Adipose tissue (tissue), 3 donors: Measurements from ENCODE around the gene PRSS3. TPM values are rescaled to one million over a fixed set of nuclear protein-coding genes. Genes with fewer than 3 reads are reported as not detected.
"Not testable (repeated sequence)": the region's sequence is repeated elsewhere in the genome, so short reads cannot be mapped to it uniquely, and the experiment has no call there.

Experiments
- H3K27ac ChIP-seq: one replicate; pipeline ENCODE4 v1.5.1; 2013; ENCODE audit warnings: low read depth, low read length
- WGBS, 3 donors: extraction: QIAGEN DNeasy Blood & Tissue Kit; methylation state at CpG; one replicate each; pipeline ENCODE4 v1.1.7; 2013; 5-methylcytosine and 5-hydroxymethylcytosine counted together
- polyA plus RNA-seq, 3 donors: library from polyadenylated mRNA; stranded (reverse); fragments of 200-250 nt; gene quantifications; one replicate each; pipeline ENCODE4 v1.2.3, GENCODE V29; 2013
- donor health status: healthy with polysubstance abuse.
- donor health status: Bipolar disorder and iron deficiency.
- donor health status: healthy.

Gene PRSS3
- polyA plus RNA-seq, 3 donors = 0.67 to 171 (median 1.3) TPM

DNA sequence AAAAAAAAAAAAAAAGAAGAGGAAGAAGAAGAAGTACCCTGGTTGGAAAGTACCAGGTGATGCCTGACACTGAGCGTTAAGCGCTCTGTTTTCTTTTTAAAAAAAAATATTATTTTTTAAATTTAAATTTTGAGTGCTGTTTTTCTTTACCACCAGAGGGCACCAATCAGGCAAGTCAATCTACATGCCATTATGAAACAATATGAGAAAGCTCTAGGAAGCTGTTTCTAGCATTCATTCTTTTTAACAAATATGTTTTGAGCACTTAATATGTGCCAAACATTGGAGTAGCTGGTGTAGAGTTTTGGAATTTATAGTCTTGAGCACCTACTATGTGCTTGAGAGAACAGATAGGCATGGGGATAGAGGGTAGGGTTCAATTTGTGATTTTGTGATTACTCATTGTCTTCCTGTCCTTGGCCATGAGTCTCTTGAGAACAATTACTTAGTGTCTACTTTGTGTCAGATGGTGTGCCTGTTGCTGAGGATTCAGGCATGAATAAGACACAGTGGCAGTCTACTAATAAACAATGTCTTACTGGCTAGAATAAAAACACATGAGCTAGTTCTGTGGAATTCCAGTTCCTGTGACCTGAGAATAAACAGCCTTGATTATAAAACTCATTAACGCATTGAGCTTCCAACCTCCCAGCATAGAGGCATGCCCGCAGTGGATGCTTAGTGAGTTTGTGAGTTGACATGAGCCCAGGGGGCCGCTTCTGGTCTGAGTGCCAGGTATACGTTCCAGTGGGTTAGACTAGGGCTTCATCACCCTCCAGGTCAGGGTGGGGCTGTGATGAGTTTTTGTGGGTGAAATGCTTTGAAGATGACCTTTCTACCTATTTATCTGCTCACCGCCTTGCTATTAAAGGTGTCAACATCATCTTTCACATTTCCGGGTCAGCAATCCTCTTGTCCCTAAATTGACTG lies 18.6 kb downstream of the PRSS3 start:
- 58 to 63% (median 62%) methylated on average over 8 of the region's 8 CpGs for WGBS, 3 donors

DNA sequence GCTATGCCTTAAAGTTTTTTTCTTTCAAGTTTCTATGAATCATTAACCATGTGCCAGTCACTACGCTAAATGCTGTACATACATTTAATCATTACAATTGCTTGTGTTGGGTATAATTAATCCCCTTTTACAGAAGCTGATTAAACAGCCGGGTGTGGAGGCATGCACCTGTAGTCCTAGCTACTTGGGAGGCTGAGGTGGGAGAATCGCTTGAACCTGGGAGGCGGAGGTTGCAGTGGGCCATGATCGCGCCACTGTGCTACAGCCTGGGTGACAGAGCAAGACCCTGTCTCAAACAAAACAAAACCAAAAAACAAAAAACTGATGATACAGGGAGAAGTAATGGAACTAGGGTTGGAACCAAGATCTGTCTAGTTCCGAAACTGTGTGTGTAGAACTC lies 20.4 kb downstream of the PRSS3 start:
- WGBS, 3 donors = 92 to 96% (median 96%) methylated on average over 7 of the region's 7 CpGs
- peak overlapping the region; percentile 99 for H3K27ac ChIP-seq

More for the DNA sequence above, 18.6 kb downstream of the PRSS3 start:
- no peak overlapping the region for H3K27ac ChIP-seq

DNA sequence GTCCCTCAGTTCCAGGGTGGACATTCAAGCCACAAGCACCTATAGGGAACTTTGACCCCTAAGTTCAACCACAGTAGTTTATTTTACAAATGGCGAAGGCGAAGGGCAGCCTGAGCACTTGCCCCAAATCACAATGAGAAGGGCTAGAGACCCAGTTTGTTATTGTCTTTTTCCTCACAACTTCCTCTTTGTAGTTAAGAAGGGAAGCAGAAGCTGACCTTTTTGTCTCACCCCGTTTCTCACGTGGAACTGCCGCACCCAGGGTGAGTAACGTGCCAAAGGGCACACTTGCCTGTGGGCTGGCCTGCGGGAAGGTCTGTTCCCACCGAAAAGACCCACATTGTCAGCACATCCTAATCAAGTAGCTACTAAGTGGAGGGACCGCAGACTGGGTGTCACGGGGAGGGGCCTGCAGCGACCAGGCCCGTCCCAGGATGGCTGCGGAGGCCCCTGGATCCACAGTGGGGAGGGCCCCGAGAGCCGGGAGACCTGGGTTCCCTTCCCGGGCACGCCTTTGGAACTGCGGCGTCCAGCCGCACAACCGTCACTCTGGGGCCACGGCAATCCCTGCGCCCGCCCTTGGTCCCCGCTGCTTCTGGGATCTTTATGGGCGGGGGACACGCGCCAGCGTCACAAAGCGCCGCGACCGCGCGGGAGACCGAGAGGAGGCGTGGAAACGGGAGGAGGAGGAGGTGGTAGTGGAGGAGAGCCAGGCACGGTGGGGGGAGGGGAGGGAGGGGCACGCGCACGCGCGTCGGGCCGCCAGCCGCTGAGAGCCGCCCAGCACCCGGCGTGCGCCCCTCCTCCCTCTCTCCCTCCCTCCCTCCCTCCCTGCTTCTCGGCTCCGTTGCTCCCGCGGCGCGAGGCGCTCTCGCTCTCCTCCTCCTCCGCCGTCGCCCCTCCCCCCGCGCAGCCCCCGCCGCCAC lies 21.2 kb downstream of the PRSS3 start, which contains the start of gene UBE2R2:
Gene UBE2R2 (plus strand): TSS at position 834 of the 926 bp plus-strand sequence. CDS start 598 bp downstream, outside the sequence.
- 3% methylated on average over 44 to 61 of the region's 66 CpGs for WGBS, 3 donors
- peak within 1 kb of the TSS; percentile 99 for H3K27ac ChIP-seq

DNA sequence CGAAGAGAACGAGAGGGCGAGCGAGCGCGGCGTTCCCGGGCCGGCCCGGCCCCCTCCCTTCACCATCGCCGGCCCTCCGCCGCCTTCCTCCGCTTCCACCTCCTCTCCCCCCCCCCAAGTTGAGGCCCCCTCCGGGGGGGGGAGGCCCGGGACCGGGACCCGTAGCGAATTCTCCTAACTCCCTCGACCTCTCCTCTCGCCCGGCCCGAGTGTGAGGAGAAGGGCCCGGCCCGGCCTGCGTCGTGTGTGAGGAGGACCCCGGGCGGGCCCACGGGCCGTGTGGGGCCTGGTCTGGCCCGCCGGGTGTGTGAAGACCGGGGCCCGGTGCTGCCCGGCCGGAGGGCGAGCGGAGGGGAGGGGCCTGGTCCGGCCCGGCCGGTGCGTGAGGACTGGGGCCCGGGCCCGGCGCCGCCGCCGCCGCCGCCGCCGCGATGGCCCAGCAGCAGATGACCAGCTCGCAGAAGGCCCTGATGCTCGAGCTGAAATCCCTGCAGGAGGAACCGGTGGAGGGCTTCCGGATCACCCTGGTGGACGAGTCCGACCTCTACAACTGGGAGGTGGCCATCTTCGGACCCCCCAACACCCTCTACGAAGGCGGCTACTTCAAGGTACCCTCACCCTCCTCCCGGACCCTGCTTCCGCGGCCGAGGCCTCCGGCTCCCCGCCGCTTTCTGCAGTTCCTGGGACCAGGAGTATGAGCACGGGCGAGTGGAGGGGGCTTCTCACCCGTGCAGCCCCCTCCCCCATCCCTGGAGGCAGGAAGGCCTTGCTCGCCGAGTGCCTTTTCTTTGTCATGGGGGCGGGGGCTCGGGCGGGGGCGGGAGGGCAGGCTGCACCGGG lies 22.2 kb downstream of the PRSS3 start:
- 0 to 1% (median 0%) methylated on average over 47 to 75 of the region's 81 CpGs for WGBS, 3 donors
- peak overlapping the region; percentile 99 for H3K27ac ChIP-seq

DNA sequence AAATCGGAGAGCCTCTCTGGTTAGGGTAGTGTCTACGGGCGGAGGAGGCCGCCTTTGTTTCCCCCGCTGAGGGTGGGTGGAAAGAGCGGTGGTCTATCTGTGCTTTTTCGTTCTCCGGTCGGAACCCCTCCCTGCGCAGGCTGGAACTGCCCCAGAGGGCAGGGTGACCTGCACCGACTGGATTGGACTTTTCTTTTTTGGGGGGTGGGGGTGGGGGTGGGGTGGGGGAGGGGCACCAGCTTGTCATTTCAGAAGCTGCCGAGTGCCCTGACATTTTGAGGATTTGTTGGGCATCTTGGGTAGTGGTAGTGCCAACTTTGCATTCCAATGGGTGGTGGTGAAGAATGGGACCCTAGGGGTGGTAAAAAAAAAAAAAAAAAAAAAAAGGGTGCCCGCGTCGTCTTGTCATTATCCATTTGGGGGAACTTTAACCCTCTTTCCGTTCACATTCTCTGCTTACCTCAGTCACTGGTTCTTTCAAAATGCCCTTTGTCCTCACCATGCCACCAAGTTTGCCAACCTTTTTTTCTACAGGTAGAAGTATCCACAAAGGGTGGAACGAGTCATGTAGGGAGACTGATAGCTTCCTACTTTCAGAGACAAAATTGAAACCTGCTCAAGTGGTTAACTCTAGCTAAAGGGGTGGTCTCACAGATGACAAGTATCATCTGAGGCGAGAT lies 22.9 kb downstream of the PRSS3 start:
- H3K27ac ChIP-seq = peak overlapping the region; percentile 99
- WGBS, 3 donors = 1% methylated on average over 16 to 18 of the region's 18 CpGs

DNA sequence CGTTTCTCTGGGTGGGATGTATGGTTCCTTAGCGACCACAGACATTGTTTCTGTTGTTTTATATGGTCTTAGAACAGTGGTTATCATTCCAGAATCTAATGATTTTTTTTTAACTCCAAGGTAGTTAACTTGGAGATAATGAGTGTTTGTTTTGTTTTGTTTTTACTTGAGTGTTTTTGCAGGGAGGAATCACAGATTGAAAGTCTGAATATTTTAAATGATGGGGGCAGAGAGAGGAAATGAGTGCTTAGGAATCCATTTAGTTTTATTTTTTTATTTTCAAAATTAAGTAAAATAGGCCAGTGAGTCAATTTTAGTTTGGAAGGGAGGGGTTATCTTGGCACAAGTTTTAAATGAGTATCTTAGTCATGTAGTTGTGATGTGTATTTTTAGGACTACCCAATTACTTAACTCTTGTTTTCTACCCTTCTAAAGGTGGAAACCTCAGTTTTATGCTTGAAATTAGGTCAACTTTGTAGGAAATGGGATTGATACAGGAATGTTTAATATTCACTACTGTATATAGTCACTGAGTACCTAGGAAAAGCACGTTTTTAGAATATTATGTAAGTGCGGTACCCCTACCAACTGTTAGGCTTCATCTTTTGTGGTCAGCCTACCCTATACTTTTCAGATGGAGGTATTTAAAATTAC lies 23.6 kb downstream of the PRSS3 start:
- 9 to 25% (median 24%) methylated on average over 4 of the region's 4 CpGs for whole genome bisulfite sequencing, 3 donors
- H3K27ac ChIP-seq = no peak overlapping the region

DNA sequence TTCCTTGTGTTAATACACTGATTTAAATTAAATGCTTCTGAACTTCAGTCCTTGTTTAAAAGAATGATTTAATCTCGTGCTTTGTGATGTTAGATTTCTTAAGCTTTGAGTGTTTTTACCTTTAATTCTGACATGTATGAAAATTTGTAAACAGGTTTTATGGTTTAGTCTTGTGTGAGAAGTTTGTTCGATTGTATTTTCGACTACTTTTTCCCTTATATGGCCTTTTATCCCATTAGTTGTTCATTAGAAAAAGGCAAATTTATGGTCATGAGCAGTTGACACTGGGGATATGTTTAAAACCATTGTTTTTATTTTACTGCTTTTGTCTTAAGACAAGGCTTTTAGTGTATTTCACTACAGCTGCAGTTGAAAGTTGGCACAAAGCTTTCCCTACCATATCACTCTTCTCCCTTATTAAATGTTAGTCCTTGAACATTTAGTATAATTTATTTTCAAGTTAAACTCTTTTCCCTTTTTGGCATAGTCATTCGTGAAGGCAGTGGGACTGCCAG lies 24.9 kb downstream of the PRSS3 start:
- 21 to 60% (median 46%) methylated on average over 4 of the region's 4 CpGs for WGBS, 3 donors
- H3K27ac ChIP-seq = no peak overlapping the region

DNA sequence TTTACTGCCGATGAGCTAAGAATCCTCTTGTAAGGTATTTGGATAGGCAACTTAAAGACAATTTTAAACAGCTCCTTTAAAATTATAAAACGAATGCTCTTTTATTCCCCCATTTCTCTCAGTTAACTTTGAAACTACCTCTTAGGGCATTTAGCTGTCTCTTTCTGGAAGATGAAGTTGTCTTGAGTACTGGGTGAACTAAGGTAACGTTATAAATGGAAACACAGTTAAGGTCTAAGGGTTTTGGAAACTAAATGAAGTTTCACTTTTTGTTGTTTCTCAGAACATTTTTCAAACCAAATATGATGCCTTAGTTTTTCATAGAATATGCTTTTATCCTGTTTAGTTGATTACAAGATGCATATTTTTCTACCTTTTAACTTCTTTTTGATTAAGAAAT lies 28.4 kb downstream of the PRSS3 start:
- WGBS, 3 donors = 73 to 90% (median 87%) methylated on average over 3 of the region's 3 CpGs
- no peak overlapping the region for H3K27ac ChIP-seq

DNA sequence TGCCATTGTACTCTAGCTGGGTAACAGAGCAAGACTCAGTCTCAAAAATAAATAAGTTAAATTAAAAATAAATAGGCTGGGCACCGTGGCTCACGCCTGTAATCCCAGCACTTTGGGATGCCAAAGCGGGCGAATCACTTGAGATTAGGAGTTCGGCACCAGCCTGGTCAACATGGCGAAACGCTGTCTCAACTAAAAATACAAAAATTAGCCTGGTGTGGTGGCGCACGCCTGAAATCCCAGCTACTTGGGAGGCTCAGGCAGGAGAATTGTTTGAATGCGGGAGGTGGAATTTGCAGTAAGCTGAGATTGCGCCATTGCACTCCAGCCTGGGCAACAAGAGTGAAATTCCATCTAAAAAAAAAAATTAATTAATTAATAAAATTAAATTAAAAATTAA lies 31.9 kb downstream of the PRSS3 start:
- H3K27ac ChIP-seq = not testable (repeated sequence)
- 96 to 99% (median 98%) methylated on average over 11 of the region's 11 CpGs for WGBS, 3 donors

DNA sequence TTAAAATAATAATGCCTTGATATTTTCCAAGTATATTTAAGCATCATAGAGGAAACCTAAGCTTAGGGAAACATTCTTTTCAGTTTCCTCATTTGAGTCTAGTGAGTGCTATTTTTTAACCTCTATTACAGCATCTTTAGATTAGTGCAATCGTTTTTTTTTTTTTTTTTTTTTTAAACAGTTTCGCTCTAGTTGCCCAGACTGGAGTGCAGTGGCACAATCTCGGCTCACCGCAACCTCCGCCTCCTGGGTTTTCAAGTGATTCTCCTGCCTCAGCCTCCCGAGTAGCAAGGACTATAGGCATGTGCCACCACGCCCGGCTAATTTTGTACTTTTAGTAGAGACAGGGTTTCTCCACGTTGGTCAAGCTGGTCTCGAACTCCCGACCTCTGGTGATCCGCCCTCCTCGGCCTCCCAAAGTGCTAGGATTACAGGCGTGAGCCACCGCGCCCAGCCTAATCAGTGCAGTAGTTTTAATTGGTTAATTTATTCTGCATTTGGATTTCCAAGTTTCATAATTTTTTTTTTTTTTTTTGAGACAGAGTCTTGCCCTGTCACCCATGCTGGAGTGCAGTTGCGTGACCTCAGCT lies 34.4 kb downstream of the PRSS3 start:
- 85 to 92% (median 87%) methylated on average over 17 of the region's 17 CpGs for WGBS, 3 donors
- H3K27ac ChIP-seq = not testable (repeated sequence)

DNA sequence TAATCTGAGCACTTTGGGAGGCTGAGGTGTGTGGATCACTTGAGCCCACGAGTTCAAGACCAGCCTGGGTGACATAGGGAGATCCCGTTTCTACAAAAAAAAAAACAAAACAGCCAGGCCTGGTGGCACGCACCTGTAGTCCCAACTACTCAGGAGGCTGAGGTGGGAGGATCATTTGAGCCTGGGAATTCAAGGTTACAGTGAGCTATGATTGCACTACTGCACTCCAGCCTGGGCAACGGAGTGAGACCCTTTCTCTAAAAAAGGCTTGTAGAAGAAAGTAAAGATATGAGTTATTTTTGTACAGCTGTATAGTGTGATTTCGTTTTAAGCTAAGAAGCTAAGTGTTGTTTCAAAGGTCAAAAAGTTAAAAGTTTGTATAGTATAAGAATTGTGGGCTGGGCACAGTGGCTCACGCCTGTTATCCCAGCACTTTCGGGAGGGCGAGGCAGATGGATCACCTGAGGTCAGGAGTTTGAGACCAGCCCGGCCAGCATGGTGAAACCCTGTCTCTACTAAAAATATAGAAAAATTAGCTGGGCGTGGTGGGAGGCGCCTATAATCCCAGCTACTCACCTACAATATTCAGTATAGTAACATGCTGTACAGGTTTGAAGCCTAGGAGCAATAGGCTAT lies 40.4 kb downstream of the PRSS3 start:
- WGBS, 3 donors = 74 to 87% (median 85%) methylated on average over 11 of the region's 11 CpGs
- no peak overlapping the region for H3K27ac ChIP-seq

DNA sequence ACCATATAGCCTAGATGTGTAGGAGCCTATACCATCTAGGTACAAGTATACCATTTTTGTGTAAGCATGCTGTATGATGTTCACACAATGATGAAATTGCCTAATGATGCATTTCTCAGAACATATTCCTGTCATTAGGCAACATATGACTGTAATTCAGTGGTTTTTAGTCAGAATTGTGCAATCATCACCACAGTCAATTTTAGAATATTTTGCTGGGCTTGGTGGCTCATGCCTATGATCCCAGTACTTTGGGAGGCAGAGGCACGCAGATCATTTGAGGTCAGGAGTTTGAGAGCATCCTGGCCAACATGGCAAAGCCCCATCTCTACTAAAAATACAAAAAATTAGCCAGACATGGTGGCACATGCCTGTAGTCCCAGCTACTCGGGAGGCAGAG lies 40.9 kb downstream of the PRSS3 start:
- WGBS, 3 donors = 19 to 76% (median 43%) methylated on average over 2 of the region's 2 CpGs
- H3K27ac ChIP-seq = not testable (repeated sequence)

DNA sequence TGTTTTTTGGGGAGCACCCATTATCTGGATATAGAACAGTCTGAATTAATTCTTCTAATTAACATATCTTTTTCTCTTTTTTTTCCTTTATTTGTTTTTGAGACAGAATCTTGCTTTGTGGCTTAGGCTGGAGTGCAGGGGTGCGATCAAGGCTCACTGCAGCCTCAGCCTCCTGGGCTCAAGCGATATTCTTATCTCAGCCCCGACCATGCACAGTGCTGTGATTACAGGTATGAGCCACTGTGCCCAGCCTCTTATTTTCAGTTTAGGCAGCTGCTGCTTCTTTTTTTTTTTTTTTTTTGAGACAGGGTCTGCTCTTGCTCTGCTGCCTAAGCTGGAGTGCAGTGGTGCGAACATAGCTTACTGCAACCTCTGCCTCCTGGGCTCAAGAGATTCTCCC lies 41.8 kb downstream of the PRSS3 start:
- 63 to 96% (median 92%) methylated on average over 4 of the region's 4 CpGs for WGBS, 3 donors
- no peak overlapping the region for H3K27ac ChIP-seq

DNA sequence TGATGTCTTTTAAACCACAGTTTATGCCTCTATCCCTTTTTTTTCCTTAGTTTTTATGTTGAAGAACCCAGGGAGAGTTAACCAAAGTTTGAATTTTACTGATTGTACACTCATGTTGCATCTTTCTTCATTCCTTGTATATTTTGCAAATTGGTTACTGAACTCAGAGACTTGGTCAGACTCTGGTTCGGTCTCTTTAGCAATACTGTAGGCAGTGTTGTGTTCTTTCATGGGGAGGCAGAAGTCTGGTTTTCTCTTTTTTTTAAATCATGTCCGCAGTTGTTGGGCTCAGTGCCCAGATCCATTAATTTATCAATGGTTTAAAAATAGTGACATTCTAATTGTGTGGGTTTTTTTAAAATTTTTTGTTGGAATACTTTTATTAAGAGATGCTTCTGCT lies 45.0 kb downstream of the PRSS3 start:
- WGBS, 3 donors = 10 to 26% (median 17%) methylated on average over 2 of the region's 2 CpGs
- H3K27ac ChIP-seq = no peak overlapping the region

DNA sequence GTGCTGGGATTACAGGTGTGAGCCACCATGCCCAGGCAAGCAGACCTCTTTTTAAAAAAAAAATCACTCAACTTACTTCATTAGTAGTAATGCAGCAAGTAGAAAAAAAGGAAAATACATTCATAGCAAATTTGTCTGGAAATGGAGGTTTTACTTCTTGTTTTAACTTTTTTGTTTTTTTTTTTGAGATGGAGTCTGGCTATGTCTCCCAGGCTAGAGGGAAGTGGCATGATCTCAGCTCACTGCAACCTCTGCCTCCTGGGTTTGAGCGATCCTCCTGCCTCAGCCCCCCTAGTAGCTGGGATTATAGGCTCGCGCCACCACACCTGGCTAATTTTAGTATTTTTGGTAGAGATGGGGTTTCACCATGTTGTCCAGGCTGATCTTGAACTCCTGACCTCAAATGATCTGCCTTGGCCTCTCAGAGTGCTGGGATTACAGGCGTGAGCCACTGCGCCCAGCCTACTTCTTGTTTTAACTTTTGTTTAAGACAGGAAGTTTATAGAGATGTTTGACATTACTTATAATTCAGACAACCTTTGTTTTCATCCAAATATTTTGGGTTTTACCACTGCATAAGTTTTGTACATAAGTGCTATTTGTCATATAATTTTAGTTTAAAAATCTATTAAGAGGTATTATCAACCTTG lies 48.1 kb downstream of the PRSS3 start:
- H3K27ac ChIP-seq = no peak overlapping the region
- WGBS, 3 donors = 77 to 90% (median 78%) methylated on average over 5 of the region's 5 CpGs

DNA sequence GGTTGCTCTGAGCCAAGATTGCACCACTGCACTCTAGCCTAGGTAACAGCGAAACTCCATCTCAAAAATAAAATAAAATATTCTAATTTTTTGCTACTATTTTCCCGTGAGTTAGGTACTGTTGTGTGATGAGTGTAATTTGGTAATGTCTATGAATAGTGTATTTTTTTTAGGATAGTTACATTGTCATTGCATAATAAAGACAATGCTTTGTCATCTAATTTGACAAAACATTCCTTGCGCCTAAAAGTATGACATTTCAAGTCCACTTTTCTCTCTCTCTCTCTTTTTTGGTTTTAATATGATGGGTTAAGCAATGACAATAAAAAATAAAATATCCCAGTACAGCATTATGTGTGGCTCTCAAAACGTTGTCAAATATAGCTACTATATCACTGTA lies 50.9 kb downstream of the PRSS3 start:
- 77 to 80% (median 78%) methylated on average over 4 of the region's 4 CpGs for WGBS, 3 donors
- H3K27ac ChIP-seq = no peak overlapping the region
